ENCODE data around the gene PALS1.
"Not testable (repeated sequence)": the region's sequence is repeated elsewhere in the genome, so short reads cannot be mapped to it uniquely, and the experiment has no call there.

PALS1 gene

DNA sequence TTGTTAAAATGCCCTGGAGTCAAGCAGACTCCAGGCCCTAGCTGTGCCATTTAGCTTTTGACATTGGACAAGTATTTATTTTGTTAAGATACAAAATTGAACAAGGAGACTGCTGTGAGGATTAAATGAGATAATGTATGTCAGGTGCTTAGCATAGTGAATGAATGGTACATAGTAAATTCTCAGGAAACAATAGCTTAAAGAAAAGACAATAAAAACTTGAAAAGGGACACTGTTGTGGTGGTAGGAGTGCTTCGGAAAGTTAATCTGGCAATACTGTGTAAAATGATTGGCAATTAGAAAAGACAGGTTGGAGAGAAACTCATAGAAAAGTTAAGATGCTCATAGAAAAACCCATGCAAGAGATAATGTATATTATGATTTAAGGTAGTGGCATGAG lies 19.7 kb downstream of the PALS1 start:
- no peak for FAIRE-seq

- FAIRE-seq: no peak
These were observed 22.4 kb downstream of the PALS1 start for GRCh38 chr14:67263499-67264149.

DNA sequence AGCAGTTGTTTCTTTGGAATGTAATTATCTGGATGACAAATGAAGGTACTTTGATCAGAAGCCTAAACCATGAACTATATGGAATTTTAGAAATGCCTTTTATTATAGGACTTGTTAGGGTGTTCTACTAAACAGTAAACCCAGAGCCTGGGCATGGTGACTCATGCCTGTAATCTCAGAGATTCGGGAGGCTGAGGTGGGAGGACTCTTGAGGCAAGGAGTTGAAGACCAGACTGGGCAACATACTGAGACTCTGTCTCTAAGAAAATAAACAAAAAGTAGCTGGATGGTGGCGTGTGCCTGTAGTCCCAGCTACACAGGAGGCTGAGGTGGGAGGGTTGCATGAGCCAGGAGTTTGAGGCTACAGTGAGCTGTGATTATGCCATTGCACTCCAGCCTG lies 23.9 kb downstream of the PALS1 start:
- no peak for FAIRE-seq

GRCh38 chr14:67267576-67268328 lies 26.5 kb downstream of the PALS1 start:
- FAIRE-seq: no peak

GRCh38 chr14:67268426-67269150 lies 27.4 kb downstream of the PALS1 start:
- no peak for FAIRE-seq

- FAIRE-seq: no peak
These were observed 28.2 kb downstream of the PALS1 start for GRCh38 chr14:67269298-67270060.

GRCh38 chr14:67270145-67270753 lies 29.0 kb downstream of the PALS1 start:
- FAIRE-seq: no peak

DNA sequence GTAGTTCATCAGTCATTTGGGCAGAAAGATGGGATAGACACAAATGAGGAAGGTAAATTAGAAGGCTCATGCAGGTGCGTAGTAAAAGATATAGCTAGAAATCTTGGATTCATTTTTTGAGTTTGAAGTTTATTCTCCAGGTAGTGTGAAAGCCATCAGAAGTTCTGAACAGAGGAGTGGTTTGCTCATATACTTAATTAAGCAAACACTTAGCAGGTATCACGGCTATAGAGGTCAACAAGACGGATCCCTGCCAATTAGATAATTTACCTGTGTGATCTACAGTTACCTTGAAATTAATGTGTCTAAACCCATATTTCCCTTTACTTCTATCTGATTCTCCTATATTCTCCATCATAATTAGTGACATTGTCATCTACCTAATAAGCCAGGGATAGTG lies 29.7 kb downstream of the PALS1 start:
- FAIRE-seq: no peak

DNA sequence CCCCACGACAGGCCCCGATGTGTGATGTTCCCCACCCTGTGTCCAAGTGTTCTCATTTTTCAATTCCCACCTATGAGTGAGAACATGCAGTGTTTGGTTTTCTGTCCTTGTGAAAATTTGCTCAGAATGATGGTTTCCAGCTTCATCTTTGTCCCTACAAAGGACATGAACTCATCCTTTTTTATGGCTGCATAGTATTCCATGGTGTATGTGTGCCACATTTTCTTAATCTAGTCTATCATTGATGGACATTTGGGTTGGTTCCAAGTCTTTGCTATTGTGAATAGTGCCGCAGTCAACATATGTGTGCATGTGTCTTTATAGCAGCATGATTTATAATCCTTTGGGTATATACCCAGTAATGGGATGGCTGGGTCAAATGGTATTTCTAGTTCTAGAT lies 32.0 kb downstream of the PALS1 start:
- FAIRE-seq: not testable (repeated sequence)

- no peak for FAIRE-seq
These were observed 34.9 kb downstream of the PALS1 start for GRCh38 chr14:67276131-67276530.

- FAIRE-seq: no peak
These were observed 39.3 kb downstream of the PALS1 start for GRCh38 chr14:67280506-67280905.

DNA sequence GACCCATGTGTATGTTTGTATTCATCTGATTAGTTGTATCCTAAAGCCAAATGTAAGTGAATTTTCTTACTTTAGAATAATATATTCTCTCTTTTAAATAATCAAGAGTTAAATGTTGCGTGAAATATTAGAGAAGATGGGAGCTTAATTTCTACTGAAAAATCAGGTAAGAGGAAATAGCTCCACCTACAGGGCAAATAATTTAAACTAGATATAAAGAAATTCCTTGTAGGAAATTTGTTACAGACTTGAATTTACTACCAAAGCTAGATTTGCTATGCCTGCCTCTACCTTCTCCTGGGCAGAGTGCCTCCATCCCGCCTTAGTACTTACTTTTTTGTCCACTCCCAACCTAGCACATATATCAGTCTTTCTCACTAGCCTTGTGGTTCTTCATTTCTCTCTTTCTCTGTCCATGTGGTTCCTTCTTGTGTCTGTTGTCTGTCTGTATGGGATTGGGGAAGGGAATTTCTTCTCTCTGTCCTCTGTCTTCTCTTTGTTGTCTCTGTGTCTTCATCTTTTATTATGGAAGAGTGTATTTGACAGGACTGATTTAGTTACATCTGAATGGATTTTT lies 44.7 kb downstream of the PALS1 start:
- FAIRE-seq: peak; percentile 51

All from colon (tissue), 2 donors.